HepG2 (cell line): ENCODE results near the gene MRPL28. TPM values are rescaled to one million over a fixed set of nuclear protein-coding genes. Genes with fewer than 3 reads are reported as not detected.

Source experiments
- CREB1 ChIP-seq, 2 experiments: fragments of 450-650 bp in 1 of 2; IDR thresholded peaks; 2 replicates each; pipeline ENCODE4 v1.6.1; 2016 to 2017; ENCODE audit warnings: control low read depth in 1 of 2, mild to moderate bottlenecking in 1 of 2, missing compliant biosample characterization in 1 of 2, missing genetic modification characterization in 1 of 2
- ELF3 ChIP-seq: IDR thresholded peaks from 2 replicates; pipeline ENCODE4 v1.6.1; 2016; ENCODE audit warnings: missing genetic modification reagents, missing compliant biosample characterization
- FOXK1 ChIP-seq: sonication (generic); formaldehyde crosslinking; IDR thresholded peaks from 2 replicates; pipeline ENCODE4 v1.4.0; 2020; ENCODE audit warnings: low read depth, missing genetic modification reagents, borderline replicate concordance
- HIVEP1 ChIP-seq: sonication (generic); formaldehyde crosslinking; IDR thresholded peaks from 2 replicates; pipeline ENCODE4 v1.4.0; 2020; ENCODE audit warnings: mild to moderate bottlenecking, missing genetic modification reagents
- HNF4A ChIP-seq: sonication (generic); formaldehyde crosslinking; IDR thresholded peaks from 2 replicates; pipeline ENCODE4 v1.4.0; 2020; ENCODE audit warnings: missing genetic modification reagents
- KDM3A ChIP-seq: IDR thresholded peaks from 2 replicates; pipeline ENCODE4 v1.6.1; 2018; ENCODE audit warnings: low read depth, missing compliant biosample characterization
- MYNN ChIP-seq: sonication (generic); formaldehyde crosslinking; IDR thresholded peaks from 2 replicates; pipeline ENCODE4 v1.4.0; 2020; ENCODE audit warnings: mild to moderate bottlenecking, low read depth, missing genetic modification reagents
- NCOA1 ChIP-seq: sonication (generic); formaldehyde crosslinking; IDR thresholded peaks from 2 replicates; pipeline ENCODE4 v1.9.0; 2021; ENCODE audit warnings: missing genetic modification reagents
- NR2F6 ChIP-seq, 2 experiments: IDR thresholded peaks; 2 replicates each; pipeline ENCODE4 v1.6.1; 2016; ENCODE audit warnings: antibody characterized with exemption in 1 of 2, mild to moderate bottlenecking in 1 of 2
- RNF2 ChIP-seq: fragments of 450-650 bp; conservative IDR thresholded peaks from 2 replicates; pipeline ENCODE4 v1.6.1; 2016; ENCODE audit warnings: low read depth
- XBP1 ChIP-seq: sonication (generic); formaldehyde crosslinking; IDR thresholded peaks from 2 replicates; pipeline ENCODE4 v1.5.0; 2020; ENCODE audit warnings: missing genetic modification reagents
- YEATS2 ChIP-seq: sonication (generic); formaldehyde crosslinking; IDR thresholded peaks from 2 replicates; pipeline ENCODE4 v1.4.0; 2020; ENCODE audit warnings: missing genetic modification reagents, borderline replicate concordance
- ZBTB1 ChIP-seq: sonication (generic); formaldehyde crosslinking; IDR thresholded peaks from 2 replicates; pipeline ENCODE4 v1.4.0; 2020; ENCODE audit warnings: missing genetic modification reagents, borderline replicate concordance
- ZBTB21 ChIP-seq: sonication (generic); formaldehyde crosslinking; IDR thresholded peaks from 2 replicates; pipeline ENCODE4 v1.4.0; 2020; ENCODE audit warnings: missing genetic modification reagents
- ZFX ChIP-seq: sonication (generic); formaldehyde crosslinking; IDR thresholded peaks from 2 replicates; pipeline ENCODE4 v1.4.0; 2020; ENCODE audit warnings: mild to moderate bottlenecking, low read depth, missing genetic modification reagents, moderate library complexity
- ZKSCAN1 ChIP-seq: fragments of 150-350 bp; IDR thresholded peaks from 2 replicates; pipeline ENCODE4 v1.6.1; 2014; ENCODE audit warnings: low read length
- ZMAT3 ChIP-seq: sonication (generic); formaldehyde crosslinking; conservative IDR thresholded peaks from 2 replicates; pipeline ENCODE4 v1.7.0; 2021; ENCODE audit warnings: missing genetic modification reagents
- ZNF251 ChIP-seq: sonication (generic); formaldehyde crosslinking; IDR thresholded peaks from 2 replicates; pipeline ENCODE4 v1.9.0; 2021; ENCODE audit warnings: mild to moderate bottlenecking, missing genetic modification reagents
- ZNF431 ChIP-seq: sonication (generic); formaldehyde crosslinking; IDR thresholded peaks from 2 replicates; pipeline ENCODE4 v1.9.0; 2022; ENCODE audit warnings: missing genetic modification reagents, low read depth, mild to moderate bottlenecking, borderline replicate concordance
- ZNF567 ChIP-seq: sonication (generic); formaldehyde crosslinking; IDR thresholded peaks from 2 replicates; pipeline ENCODE4 v1.8.1; 2023; ENCODE audit warnings: mild to moderate bottlenecking, missing genetic modification reagents, borderline replicate concordance
- ZNF761 ChIP-seq: sonication (generic); formaldehyde crosslinking; conservative IDR thresholded peaks from 2 replicates; pipeline ENCODE4 v1.4.0; 2020; ENCODE audit warnings: mild to moderate bottlenecking, missing genetic modification reagents
- ZNF879 ChIP-seq: sonication (generic); formaldehyde crosslinking; IDR thresholded peaks from 2 replicates; pipeline ENCODE4 v1.8.1; 2023; ENCODE audit warnings: missing genetic modification reagents
- polyA plus RNA-seq, 8 experiments: library from polyadenylated mRNA; depleted of rRNA in 3 of 8; stranded (reverse) in 7 of 8; unstranded in 1 of 8; fragments of >200 nt; fragmentation: Illumina TruSeq in 4 of 8; extraction: Trizol in 4 of 8; gene quantifications; 2 replicates each; pipeline versions ENCODE4 v1.2.1 to v1.2.3, GENCODE V29; 2011 to 2016; ENCODE audit warnings: low read depth in 4 of 8, missing spikeins in 1 of 8, mixed read lengths in 1 of 8; ENCODE audit not compliant: insufficient read depth in 1 of 8
- total RNA-seq, 5 experiments: library from RNA; depleted of rRNA; stranded (reverse); fragments of >200 nt; fragmentation: Illumina TruSeq; extraction: Trizol; gene quantifications; 2 replicates each; pipeline ENCODE4 v1.2.3, GENCODE V29; 2016; ENCODE audit warnings: low read depth in 1 of 5
- TF ChIP-seq, protein P1 (sequence below), 2 experiments: sonication (generic) in 1 of 2; formaldehyde crosslinking in 1 of 2; IDR thresholded peaks; 2 replicates each; pipeline versions ENCODE4 v1.5.1 to v1.6.1; 2011 to 2020; ENCODE audit warnings: borderline replicate concordance in 1 of 2, low read depth in 1 of 2, low read length in 1 of 2, mild to moderate bottlenecking in 1 of 2, missing genetic modification reagents in 1 of 2, moderate library complexity in 1 of 2
- TF ChIP-seq, protein P2 (sequence below): sonication (generic); formaldehyde crosslinking; IDR thresholded peaks from 2 replicates; pipeline ENCODE4 v1.4.0; 2020; ENCODE audit warnings: missing genetic modification reagents, borderline replicate concordance

MRPL28 gene
- total and polyA plus RNA-seq, 2 of the 13 experiments (the other 11 are each of a cell fraction or from before 2014, with no cell fraction given), result 114 to 135 TPM

- TF ChIP-seq ZFX (CRISPR knock-in tag) (peak; percentile 79), CREB1 (IDR thresholded peaks at IDR 0.05) (no peak), CREB1 (CRISPR knock-in tag; IDR thresholded peaks at IDR 0.05) (peak; percentile 57; the same call in 1 of the 2 replicates), ZNF879 (CRISPR knock-in tag) (no peak), KDM3A (CRISPR knock-in tag) (no peak), ZNF567 (CRISPR knock-in tag) (peak; percentile 88), ZBTB21 (CRISPR knock-in tag) (no peak; the same call in 1 of the 2 replicates), MYNN (no peak), YEATS2 (CRISPR knock-in tag) (peak; percentile 79; the same call in 1 of the 2 replicates), RNF2 (0 out of 2 replicates have a peak, but pooled peaks have one; percentile 49), HIVEP1 (peak; percentile 73; the same call in 1 of the 2 replicates), ZBTB1 (CRISPR knock-in tag) (no peak), XBP1 (CRISPR knock-in tag) (no peak), ZKSCAN1 (no peak), ZNF251 (CRISPR knock-in tag) (no peak), ZNF761 (CRISPR knock-in tag) (0 out of 2 replicates have a peak, but pooled peaks have one; percentile 69), ZNF431 (CRISPR knock-in tag) (0 out of 2 replicates have a peak, but pooled peaks have one; percentile 49), ELF3 (peak; percentile 63; the same call in 1 of the 2 replicates), NCOA1 (CRISPR knock-in tag) (no peak), HNF4A (peak; percentile 92), ZMAT3 (CRISPR knock-in tag) (no peak), FOXK1 (CRISPR knock-in tag) (peak; percentile 51; the same call in 1 of the 2 replicates), NR2F6 (IDR thresholded peaks at IDR 0.05) (peak; percentile 90), NR2F6 (CRISPR knock-in tag; IDR thresholded peaks at IDR 0.05) (peak; percentile 96)
- TF ChIP-seq, protein P1, sequence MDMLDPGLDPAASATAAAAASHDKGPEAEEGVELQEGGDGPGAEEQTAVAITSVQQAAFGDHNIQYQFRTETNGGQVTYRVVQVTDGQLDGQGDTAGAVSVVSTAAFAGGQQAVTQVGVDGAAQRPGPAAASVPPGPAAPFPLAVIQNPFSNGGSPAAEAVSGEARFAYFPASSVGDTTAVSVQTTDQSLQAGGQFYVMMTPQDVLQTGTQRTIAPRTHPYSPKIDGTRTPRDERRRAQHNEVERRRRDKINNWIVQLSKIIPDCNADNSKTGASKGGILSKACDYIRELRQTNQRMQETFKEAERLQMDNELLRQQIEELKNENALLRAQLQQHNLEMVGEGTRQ (IDR thresholded peaks at IDR 0.05; ENCODE audit: low read depth, low read length), result peak; percentile 31; the same call in 1 of the 2 replicates
- TF ChIP-seq, protein P1 (CRISPR knock-in tag; IDR thresholded peaks at IDR 0.05; ENCODE audit: borderline replicate concordance), result peak; percentile 60; the same call in 1 of the 2 replicates
- TF ChIP-seq, protein P2, sequence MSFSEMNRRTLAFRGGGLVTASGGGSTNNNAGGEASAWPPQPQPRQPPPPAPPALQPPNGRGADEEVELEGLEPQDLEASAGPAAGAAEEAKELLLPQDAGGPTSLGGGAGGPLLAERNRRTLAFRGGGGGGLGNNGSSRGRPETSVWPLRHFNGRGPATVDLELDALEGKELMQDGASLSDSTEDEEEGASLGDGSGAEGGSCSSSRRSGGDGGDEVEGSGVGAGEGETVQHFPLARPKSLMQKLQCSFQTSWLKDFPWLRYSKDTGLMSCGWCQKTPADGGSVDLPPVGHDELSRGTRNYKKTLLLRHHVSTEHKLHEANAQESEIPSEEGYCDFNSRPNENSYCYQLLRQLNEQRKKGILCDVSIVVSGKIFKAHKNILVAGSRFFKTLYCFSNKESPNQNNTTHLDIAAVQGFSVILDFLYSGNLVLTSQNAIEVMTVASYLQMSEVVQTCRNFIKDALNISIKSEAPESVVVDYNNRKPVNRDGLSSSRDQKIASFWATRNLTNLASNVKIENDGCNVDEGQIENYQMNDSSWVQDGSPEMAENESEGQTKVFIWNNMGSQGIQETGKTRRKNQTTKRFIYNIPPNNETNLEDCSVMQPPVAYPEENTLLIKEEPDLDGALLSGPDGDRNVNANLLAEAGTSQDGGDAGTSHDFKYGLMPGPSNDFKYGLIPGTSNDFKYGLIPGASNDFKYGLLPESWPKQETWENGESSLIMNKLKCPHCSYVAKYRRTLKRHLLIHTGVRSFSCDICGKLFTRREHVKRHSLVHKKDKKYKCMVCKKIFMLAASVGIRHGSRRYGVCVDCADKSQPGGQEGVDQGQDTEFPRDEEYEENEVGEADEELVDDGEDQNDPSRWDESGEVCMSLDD, result peak; percentile 99
Measured at GRCh38 chr16:405548-406506, 35.5 kb upstream of the MRPL28 start (continued).
